IgD-negative memory B cell (primary cell): ENCODE results near the gene KRTAP1-5. TPM values are rescaled to one million over a fixed set of nuclear protein-coding genes. Genes with fewer than 3 reads are reported as not detected.
A peak's percentile ranks its signal among the peaks of the same experiment; 100 is the strongest.
"Not testable (repeated sequence)": the region's sequence is repeated elsewhere in the genome, so short reads cannot be mapped to it uniquely, and the experiment has no call there.

Source experiments
- H3K27ac Mint-ChIP-seq, 3 donors: one replicate each; pipeline ENCODE4 v1.8.0; 2020 to 2022; ENCODE audit warnings: mild to moderate bottlenecking in 3 of 3, mixed read lengths in 3 of 3, moderate library complexity in 1 of 3
- H3K27me3 Mint-ChIP-seq: one replicate; pipeline ENCODE4 v1.8.0; 2021; ENCODE audit warnings: mixed read lengths
- H3K36me3 Mint-ChIP-seq: one replicate; pipeline ENCODE4 v1.8.0; 2020; ENCODE audit warnings: mild to moderate bottlenecking, mixed read lengths
- H3K4me1 Mint-ChIP-seq, 3 donors: one replicate each; pipeline ENCODE4 v1.8.0; 2020 to 2022; ENCODE audit warnings: mixed read lengths in 3 of 3, mild to moderate bottlenecking in 1 of 3
- H3K4me3 Mint-ChIP-seq, 4 donors: one replicate each; pipeline ENCODE4 v1.8.0; 2020 to 2022; ENCODE audit warnings: mild to moderate bottlenecking in 4 of 4, mixed read lengths in 4 of 4, moderate library complexity in 3 of 4
- H3K9me3 Mint-ChIP-seq, 3 donors: one replicate each; pipeline ENCODE4 v1.8.0; 2020 to 2021; ENCODE audit warnings: mixed read lengths in 3 of 3, mild to moderate bottlenecking in 1 of 3
- polyA plus RNA-seq: library from polyadenylated mRNA; unstranded; fragments of 300-500 nt; fragmentation: Illumina TruSeq; gene quantifications from one replicate; pipeline ENCODE4 v1.2.3, GENCODE V29; 2021

KRTAP1-5 gene, protein sequence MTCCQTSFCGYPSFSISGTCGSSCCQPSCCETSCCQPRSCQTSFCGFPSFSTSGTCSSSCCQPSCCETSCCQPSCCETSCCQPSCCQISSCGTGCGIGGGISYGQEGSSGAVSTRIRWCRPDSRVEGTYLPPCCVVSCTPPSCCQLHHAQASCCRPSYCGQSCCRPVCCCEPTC
- polyA plus RNA-seq = not detected

DNA sequence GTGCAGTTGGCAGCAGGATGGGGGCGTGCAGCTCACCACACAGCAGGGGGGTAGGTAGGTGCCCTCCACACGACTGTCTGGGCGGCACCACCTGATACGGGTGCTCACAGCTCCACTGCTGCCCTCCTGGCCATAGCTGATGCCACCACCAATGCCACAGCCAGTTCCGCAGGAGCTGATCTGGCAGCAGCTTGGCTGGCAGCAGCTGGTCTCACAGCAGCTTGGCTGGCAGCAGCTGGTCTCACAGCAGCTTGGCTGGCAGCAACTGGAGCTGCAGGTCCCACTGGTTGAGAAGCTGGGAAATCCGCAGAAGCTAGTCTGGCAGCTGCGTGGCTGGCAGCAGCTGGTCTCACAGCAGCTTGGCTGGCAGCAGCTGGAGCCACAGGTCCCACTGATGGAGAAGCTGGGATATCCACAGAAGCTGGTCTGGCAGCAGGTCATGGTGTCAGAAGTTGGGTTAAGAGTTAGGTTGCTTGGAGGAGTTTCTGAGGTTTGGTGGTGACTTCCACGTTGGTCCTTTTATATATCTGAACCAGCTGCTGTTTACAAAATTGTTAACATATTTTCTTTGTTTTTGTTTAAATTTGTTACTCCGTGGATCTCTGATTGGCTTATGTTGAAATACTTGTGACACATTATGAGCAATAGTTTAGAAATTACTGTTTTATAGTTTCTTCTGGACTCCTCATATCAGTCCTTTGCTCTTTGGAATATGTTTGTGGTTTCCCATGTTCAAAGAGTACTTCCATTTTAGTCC is at the start of gene KRTAP1-5:
TSS of gene KRTAP1-5 (minus strand) at position 494 of the 757 bp plus-strand sequence. CDS start at position 441, 53 bp downstream.
- no peaks in the 10 kb centered on the region for H3K9me3 Mint-ChIP-seq
- H3K27ac Mint-ChIP-seq = no peak within 1 kb of the TSS
- H3K27me3 Mint-ChIP-seq = peaks cover 23% of the 10 kb centered on the region
- H3K36me3 Mint-ChIP-seq = peaks cover 3% of the 10 kb centered on the region
- H3K4me3 Mint-ChIP-seq = no peak within 1 kb of the TSS
- no peaks in the 10 kb centered on the region for H3K4me1 Mint-ChIP-seq

DNA sequence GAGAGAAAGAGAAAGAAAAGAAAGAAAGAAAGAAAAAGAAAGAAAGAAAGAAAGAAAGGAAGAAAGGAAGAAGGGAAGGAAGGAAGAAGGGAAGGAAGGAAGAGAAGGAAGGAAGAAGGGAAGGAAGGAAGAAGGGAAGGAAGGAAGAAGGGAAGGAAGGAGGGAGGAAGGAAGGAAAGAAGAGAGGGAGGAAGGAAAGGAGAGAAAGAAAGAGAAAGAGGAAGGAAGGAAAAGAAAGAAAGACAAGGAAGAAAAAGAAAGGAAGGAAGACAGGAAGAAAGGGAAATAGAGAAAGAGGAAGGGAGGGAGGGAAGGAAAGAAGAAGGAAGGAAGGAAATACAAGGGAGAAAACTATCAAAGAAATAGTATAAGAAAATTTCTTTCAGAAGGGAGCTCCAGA is 49.8 kb upstream of the KRTAP1-5 start:
- no peaks in the 10 kb centered on the region for H3K36me3 Mint-ChIP-seq
- H3K9me3 Mint-ChIP-seq = peaks cover 0 to 5% (median 0%) of the 10 kb centered on the region in 3 donors
- no peak overlapping the region for H3K4me3 Mint-ChIP-seq
- no peaks in the 10 kb centered on the region for H3K4me1 Mint-ChIP-seq
- peaks cover 9% of the 10 kb centered on the region for H3K27me3 Mint-ChIP-seq
- H3K27ac Mint-ChIP-seq = no peak overlapping the region

DNA sequence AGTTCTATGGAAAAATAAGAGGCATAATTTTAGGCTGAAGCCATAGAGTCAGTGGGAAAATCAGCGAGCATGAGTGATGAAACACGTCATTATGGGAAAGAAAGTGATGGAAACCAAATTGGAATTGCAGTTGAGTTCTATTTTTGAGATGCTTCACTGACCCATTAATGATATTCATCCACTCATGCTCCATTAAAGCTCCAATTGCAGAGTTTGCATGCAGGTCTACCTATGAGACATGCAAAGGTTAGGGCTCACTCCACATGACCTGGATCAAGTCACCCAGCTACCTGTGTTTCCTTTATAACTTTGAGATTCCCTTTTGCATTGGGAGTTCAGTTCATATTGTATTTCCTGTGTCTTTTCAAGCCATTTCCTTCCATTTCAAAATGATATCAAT is 46.7 kb upstream of the KRTAP1-5 start:
- H3K4me1 Mint-ChIP-seq = no peaks in the 10 kb centered on the region
- peaks cover 5% of the 10 kb centered on the region for H3K27me3 Mint-ChIP-seq
- H3K36me3 Mint-ChIP-seq = no peaks in the 10 kb centered on the region
- H3K9me3 Mint-ChIP-seq = peaks cover 0 to 5% (median 2%) of the 10 kb centered on the region in 3 donors
- H3K27ac Mint-ChIP-seq = no peak overlapping the region
- H3K4me3 Mint-ChIP-seq = no peak overlapping the region

DNA sequence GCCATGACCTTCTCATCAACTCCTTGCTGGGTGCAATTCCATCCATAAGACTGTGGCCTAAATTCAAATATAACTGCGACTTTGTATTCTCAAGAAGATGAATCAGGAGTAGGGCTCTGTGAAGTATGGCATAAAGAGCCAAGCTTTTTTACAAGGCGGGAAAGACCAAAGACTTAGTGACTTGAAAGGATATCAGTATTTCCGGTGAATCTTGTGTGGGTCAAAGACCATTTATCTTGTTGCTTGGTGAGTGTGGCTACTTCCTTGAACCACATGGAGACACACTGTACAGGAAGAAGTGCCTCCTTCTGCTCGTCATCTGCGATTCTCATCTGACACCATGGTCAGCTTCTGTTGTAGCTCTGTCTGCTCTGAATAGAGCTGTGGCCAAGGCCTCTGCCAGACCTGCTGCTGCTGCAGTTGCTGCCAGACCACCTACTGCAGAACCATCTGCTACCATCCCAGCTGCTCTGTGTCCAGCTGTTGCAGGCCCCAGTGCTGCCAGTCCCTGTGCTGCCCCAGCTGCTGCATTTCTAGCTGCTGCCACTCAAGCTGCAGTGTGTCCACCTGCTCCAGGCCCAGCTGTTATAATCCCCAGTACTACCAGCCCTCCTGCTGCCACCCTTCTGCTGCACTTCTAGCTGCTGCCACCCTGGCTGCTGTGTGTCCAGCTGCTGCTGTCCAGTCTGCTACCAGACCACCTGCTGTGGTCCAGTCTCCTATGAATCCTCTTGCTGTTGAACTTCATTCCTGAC is 44.8 kb upstream of the KRTAP1-5 start:
- Mint-ChIP-seq H3K9me3 (peaks cover 0 to 5% (median 2%) of the 10 kb centered on the region in 3 donors), H3K27ac (no peak overlapping the region), H3K4me3 (peak overlapping the region in 1 of 4 donors; percentile 40), H3K36me3 (no peaks in the 10 kb centered on the region), H3K4me1 (no peaks in the 10 kb centered on the region), H3K27me3 (peaks cover 5% of the 10 kb centered on the region)

DNA sequence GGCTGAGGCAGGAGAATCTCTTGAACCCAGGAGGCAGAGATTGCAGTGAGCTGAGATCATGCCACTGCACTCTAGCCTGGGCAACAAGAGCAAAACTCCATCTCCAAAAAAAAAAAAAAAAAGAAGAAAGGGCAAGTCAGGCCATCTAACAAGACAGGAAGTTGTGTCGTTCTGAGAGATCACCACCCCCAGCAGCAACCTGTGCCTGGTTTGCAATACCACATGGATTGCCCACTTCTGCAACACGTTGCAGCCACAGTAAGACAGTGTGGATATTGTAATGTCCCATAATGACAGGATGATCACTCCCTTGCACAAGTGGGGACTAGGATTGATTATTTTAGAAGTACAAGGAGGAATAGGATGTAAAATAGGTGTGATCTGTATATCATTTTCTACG is 42.0 kb upstream of the KRTAP1-5 start:
- Mint-ChIP-seq H3K36me3 (no peaks in the 10 kb centered on the region), H3K27me3 (no peaks in the 10 kb centered on the region), H3K9me3 (peaks cover 0 to 2% (median 0%) of the 10 kb centered on the region in 3 donors), H3K27ac (no peak overlapping the region), H3K4me3 (no peak overlapping the region), H3K4me1 (no peaks in the 10 kb centered on the region)

DNA sequence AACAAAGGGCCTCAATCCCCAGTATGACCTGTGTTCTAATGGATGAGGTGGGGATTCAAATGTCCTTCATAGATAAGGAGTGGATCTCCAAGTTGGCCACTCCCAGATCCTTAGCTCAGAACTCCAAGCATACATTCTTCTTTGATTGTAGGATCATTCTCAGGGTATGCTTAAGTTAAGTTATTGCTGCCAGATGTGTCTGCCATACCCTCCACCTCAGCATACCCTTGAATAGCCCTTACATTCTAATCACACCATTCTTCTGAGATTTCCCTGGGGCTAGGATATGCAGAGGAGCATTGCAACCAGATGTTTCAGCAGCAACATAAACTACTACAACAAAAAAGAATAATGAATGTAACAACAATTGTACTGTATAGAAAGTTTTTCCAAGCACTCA is 40.3 kb upstream of the KRTAP1-5 start:
- H3K36me3 Mint-ChIP-seq = no peaks in the 10 kb centered on the region
- H3K4me3 Mint-ChIP-seq = no peak overlapping the region
- peaks cover 0 to 2% (median 0%) of the 10 kb centered on the region in 3 donors for H3K9me3 Mint-ChIP-seq
- no peak overlapping the region for H3K27ac Mint-ChIP-seq
- H3K27me3 Mint-ChIP-seq = no peaks in the 10 kb centered on the region
- H3K4me1 Mint-ChIP-seq = no peaks in the 10 kb centered on the region

DNA sequence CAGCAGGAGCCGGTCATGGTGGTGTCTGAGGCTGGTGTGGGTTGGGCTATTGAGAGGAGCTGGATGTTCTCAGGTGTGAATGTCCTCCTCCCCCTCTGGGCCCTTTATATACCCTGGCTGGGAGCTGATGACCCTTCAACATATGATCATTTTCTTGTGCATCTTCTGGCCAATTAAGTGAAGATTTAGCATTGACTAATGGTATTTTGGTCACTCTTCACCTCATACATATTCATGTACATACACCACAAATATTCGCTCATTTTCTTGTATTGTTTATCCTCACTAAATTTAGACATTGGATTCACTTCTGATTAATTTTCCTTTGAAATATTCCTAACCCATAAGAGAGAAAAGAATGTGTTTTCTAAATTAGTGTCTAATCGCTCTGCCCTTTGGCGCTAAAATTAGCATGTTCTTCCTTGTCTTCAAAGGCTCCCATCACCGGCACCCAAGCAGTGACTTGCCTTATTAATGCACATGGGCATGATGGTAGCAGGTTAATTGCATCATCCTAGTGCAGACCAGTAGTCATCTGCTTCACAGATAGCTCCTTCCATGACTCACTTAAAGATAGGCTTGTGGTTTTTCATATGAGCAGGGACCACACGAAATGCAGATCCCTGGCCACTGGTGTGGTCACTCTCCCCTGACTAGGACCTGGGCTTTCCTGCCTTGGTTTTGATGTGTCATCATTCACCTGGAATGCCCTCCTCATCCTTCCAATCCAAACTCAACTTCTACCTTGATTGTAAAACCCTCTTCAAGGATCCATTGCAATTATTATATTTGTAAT is 39.0 kb upstream of the KRTAP1-5 start, which contains the start of gene KRTAP2-4:
TSS of gene KRTAP2-4 (minus strand) at position 51 of the 796 bp plus-strand sequence. CDS start at position 17, 34 bp downstream.
- Mint-ChIP-seq H3K4me1 (no peaks in the 10 kb centered on the region), H3K36me3 (no peaks in the 10 kb centered on the region), H3K27ac (peak within 1 kb of the TSS in 1 of 3 donors; percentile 47), H3K9me3 (no peaks in the 10 kb centered on the region), H3K4me3 (no peak within 1 kb of the TSS), H3K27me3 (peaks cover 7% of the 10 kb centered on the region)

DNA sequence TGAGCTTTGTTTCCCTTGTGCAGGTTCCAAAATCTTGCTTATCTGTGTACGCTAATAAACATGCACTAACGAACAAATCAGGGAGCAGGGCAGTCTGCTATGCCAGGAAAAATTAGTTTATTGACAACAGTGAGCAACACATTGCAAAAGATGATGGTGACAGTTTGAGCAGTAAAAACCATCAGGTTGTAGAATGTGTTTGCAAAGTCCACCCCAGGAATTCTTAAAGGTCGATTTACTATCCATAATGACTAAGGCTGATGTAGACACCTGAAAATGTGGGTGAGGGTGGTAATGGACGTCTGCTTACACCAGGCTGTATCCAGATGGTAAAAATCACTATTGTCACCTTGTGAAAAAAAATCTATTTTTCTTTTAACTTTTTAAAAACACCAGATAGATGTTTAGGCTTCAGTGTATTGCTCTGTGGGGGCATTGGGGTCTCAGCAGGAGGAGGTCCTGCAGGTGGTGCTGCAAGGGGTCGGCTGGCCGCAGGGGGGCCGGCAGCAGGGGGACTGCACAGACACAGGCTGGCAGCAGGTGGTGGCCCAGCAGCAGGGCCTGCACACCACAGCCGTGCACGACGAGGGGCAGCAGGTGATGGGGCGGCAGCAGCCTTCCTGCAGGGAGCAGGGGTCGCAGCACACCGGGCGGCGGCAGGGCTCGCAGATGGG is 38.1 kb upstream of the KRTAP1-5 start:
- H3K27me3 Mint-ChIP-seq, H3K27ac Mint-ChIP-seq, H3K36me3 Mint-ChIP-seq, H3K4me1 Mint-ChIP-seq, H3K9me3 Mint-ChIP-seq, H3K4me3 Mint-ChIP-seq: not testable (repeated sequence)

DNA sequence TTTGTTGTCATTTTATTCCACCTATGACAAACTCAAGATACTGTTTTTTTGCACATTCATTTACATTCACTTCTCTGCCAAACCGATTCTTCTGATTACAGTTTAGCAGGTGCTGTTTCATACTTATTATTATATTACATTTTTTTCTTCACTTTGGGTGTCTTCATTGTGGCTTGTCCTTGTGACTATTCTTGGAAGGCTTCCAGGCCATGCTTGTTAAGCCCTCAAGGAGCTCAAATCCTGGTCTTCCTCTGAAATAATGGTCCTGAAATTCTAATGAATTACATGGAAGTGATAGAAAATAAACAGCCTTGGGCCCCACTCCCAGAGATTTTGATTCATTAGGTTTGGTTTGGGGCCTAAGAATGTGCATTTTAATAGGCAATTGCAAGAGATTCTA is 37.3 kb upstream of the KRTAP1-5 start:
- no peaks in the 10 kb centered on the region for H3K36me3 Mint-ChIP-seq
- no peak overlapping the region for H3K27ac Mint-ChIP-seq
- peaks cover 12% of the 10 kb centered on the region for H3K27me3 Mint-ChIP-seq
- no peak overlapping the region for H3K4me3 Mint-ChIP-seq
- no peaks in the 10 kb centered on the region for H3K4me1 Mint-ChIP-seq
- no peaks in the 10 kb centered on the region for H3K9me3 Mint-ChIP-seq

DNA sequence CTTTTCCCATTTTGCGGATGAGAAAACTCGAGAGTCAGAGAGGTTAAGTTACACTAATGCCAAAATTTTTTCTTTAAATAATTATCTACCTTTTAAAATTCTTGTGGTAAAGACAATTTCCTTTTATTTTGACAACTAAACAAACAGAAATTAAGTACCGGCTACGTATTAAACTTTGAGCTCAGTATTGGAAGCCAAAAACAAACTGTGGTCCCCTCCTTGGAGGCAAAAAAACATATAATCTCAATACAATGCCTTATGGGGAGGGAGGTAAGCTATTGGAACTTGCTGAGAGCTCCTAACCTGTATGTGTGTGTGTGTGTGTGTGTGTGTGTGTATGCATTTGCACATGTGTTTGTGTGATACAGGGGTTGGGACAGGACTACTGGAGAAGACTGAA is 36.4 kb upstream of the KRTAP1-5 start:
- H3K27me3 Mint-ChIP-seq = peaks cover 16% of the 10 kb centered on the region
- H3K4me3 Mint-ChIP-seq = no peak overlapping the region
- H3K36me3 Mint-ChIP-seq = no peaks in the 10 kb centered on the region
- no peaks in the 10 kb centered on the region for H3K4me1 Mint-ChIP-seq
- no peaks in the 10 kb centered on the region for H3K9me3 Mint-ChIP-seq
- H3K27ac Mint-ChIP-seq = no peak overlapping the region

DNA sequence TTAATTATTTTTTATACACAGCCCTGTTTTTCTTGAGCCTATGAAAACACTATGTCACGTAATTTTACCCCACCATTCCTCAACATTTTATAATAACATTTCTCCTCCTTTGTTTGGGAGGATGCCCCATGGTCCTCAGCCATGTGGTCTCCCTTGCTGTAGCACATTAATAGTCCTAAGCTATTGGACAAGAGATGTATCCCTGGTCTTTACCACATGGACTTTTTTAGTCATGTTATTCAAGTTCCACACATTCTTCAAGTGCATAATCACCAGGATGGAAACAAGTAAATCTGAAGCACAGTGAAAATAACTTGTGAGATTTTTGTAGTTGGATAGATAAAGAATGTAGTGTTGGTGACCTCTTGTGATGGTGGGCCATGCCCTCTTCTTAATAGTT is 35.0 kb upstream of the KRTAP1-5 start:
- no peaks in the 10 kb centered on the region for H3K36me3 Mint-ChIP-seq
- H3K27me3 Mint-ChIP-seq = peaks cover 16% of the 10 kb centered on the region
- no peak overlapping the region for H3K27ac Mint-ChIP-seq
- no peaks in the 10 kb centered on the region for H3K4me1 Mint-ChIP-seq
- peaks cover 0 to 3% (median 2%) of the 10 kb centered on the region in 3 donors for H3K9me3 Mint-ChIP-seq
- no peak overlapping the region for H3K4me3 Mint-ChIP-seq

DNA sequence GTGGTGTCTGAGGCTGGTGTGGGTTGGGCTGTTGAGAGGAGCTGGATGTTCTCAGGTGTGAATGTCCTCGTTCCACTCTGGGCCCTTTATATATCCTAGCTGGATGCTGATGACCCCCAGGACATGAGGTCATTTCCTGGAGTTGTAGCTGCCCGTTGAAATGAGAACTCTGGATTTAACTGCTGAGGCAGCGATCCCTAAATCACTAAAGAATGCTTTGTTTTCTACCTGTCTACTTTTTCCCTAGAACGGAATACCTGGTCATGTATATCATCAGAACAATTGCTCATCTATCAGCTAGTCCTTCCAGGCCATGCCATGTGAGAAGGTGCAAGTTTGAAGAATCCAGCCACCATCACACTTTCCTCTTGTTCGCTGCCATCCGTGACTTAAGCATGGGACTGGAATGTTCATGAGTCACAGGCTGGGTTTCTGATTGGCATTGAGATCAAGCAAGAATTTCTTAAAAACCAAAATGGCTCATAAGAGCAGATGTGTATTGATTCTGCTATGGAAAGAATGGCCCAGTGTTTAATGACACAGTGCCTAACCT is 33.1 kb upstream of the KRTAP1-5 start, which contains the start of gene KRTAP2-3:
TSS of gene KRTAP2-3 (minus strand) at position 63 of the 553 bp plus-strand sequence. CDS start 64 bp downstream, outside the sequence.
- H3K36me3 Mint-ChIP-seq = no peaks in the 10 kb centered on the region
- H3K27me3 Mint-ChIP-seq = peaks cover 17% of the 10 kb centered on the region
- H3K9me3 Mint-ChIP-seq = peaks cover 1 to 3% (median 2%) of the 10 kb centered on the region in 3 donors
- H3K4me1 Mint-ChIP-seq = no peaks in the 10 kb centered on the region
- no peak within 1 kb of the TSS for H3K4me3 Mint-ChIP-seq
- H3K27ac Mint-ChIP-seq = no peak within 1 kb of the TSS

DNA sequence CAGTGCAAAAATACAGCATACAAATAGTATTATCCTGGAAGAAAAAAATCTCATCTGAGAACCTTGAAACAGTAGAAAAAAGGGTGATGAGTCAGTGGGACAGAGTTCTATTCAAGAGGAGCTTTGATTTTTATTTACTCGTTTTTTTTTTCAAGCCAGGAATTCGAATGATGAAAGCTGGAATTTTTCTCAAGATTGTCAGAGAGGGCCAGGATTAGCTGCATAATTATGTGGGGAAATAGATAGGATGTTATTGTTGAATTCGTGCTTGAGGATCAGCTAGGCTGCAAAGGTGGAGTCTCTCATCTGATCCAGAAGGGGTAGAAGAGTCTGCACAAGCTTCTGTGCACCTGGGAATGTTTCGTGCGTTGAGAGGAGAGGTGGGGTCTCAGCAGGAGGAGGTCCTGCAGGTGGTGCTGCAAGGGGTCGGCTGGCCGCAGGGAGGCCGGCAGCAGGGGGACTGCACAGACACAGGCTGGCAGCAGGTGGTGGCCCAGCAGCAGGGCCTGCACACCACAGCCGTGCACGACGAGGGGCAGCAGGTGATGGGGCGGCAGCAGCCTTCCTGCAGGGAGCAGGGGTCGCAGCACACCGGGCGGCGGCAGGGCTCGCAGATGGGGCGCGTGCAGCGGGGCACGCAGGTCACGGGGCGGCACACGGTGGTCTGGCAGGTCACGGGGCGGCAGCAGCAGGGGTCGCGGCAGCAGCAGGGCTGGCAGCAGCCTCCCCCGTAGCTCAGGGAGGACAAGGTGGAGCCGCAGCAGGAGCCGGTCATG is 32.5 kb upstream of the KRTAP1-5 start:
- H3K9me3 Mint-ChIP-seq, H3K4me3 Mint-ChIP-seq, H3K36me3 Mint-ChIP-seq, H3K4me1 Mint-ChIP-seq, H3K27ac Mint-ChIP-seq: not testable (repeated sequence)
- peaks cover 17% of the 10 kb centered on the region for H3K27me3 Mint-ChIP-seq
